B cell (primary cell): ENCODE results near the gene COX6A2. TPM values are rescaled to one million over a fixed set of nuclear protein-coding genes. Genes with fewer than 3 reads are reported as not detected.

Experiments
- ATAC-seq: fragments of 200-7000 bp; cut with Tn5 transposase; one replicate; pipeline ENCODE4 v1.10.0; 2021; ENCODE audit warnings: low read depth, mild to moderate bottlenecking, moderate number of reproducible peaks, moderate library complexity
- CTCF ChIA-PET: fragments of 350-600 bp; sonication (Branson Sonifier 250); formaldehyde crosslinking; loops from one replicate; lab custom pipeline; 2021; ENCODE audit warnings: antibody characterized with exemption, inconsistent platforms; lab: Charles Lee
- POLR2A ChIA-PET: fragments of 350-600 bp; sonication (Branson Sonifier 250); formaldehyde crosslinking; loops from one replicate; lab custom pipeline; 2021; ENCODE audit warnings: antibody characterized with exemption; lab: Charles Lee
- DNase-seq: peaks from one replicate; pipeline ENCODE4 v3.0.0; 2013
- H2AFZ ChIP-seq: 2 replicates; pipeline ENCODE4 v1.6.1; 2012; ENCODE audit warnings: mild to moderate bottlenecking, low read depth, low read length; ENCODE audit not compliant: insufficient read depth, poor library complexity, severe bottlenecking
- H3K27ac ChIP-seq, 2 donors: 1 replicate in 1 of 2; 2 replicates in 1 of 2; pipeline ENCODE4 v1.5.1; 2012 to 2013; ENCODE audit warnings: low read length in 2 of 2, mild to moderate bottlenecking in 2 of 2, moderate library complexity in 1 of 2
- H3K27me3 ChIP-seq, 4 experiments: fragments of 200-600 bp in 1 of 4; sonication (generic) in 1 of 4; replicated peaks in 1 of 4; 1 replicate in 2 of 4; 2 replicates in 2 of 4; pipeline versions ENCODE4 v1.6.1 to v1.7.0; 2013 to 2016; ENCODE audit warnings: low read length in 3 of 4, mild to moderate bottlenecking in 2 of 4, mixed read lengths in 1 of 4, moderate library complexity in 1 of 4; ENCODE audit not compliant: insufficient read depth in 4 of 4, control insufficient read depth in 3 of 4; ENCODE audit errors: control extremely low read depth in 1 of 4
- H3K36me3 ChIP-seq, 2 experiments: replicated peaks in 1 of 2; 1 replicate in 1 of 2; 2 replicates in 1 of 2; pipeline versions ENCODE4 v1.6.1 to v1.7.1; 2013; ENCODE audit warnings: low read length in 1 of 2; ENCODE audit not compliant: insufficient read depth in 2 of 2, control insufficient read depth in 1 of 2; ENCODE audit errors: control extremely low read depth in 1 of 2, extremely low read depth in 1 of 2
- H3K4me1 ChIP-seq, 2 donors: fragments of 200-600 bp in 1 of 2; sonication (generic) in 1 of 2; 1 replicate in 1 of 2; 2 replicates in 1 of 2; pipeline versions ENCODE4 v1.5.1 to v1.6.1; 2013 to 2017; ENCODE audit warnings: low read length in 2 of 2; ENCODE audit not compliant: control insufficient read depth in 2 of 2, insufficient read depth in 2 of 2
- H3K4me2 ChIP-seq: replicated peaks from 2 replicates; pipeline ENCODE3; 2012; ENCODE audit warnings: mild to moderate bottlenecking, low read depth, low read length; ENCODE audit not compliant: poor library complexity, severe bottlenecking
- H3K4me3 ChIP-seq, 5 experiments: fragments of 200-600 bp in 1 of 5; sonication (generic) in 1 of 5; 1 replicate in 3 of 5; 2 replicates in 2 of 5; pipeline versions ENCODE4 v1.5.1 to v1.7.0; 2011 to 2016; ENCODE audit warnings: low read length in 4 of 5, mild to moderate bottlenecking in 4 of 5, low read depth in 2 of 5, control low read depth in 1 of 5, moderate library complexity in 1 of 5; ENCODE audit not compliant: insufficient read depth in 1 of 5; ENCODE audit errors: control extremely low read depth in 1 of 5, extremely low read depth in 1 of 5
- H3K79me2 ChIP-seq: fragments of 200-600 bp; sonication (generic); one replicate; pipeline ENCODE4 v1.6.0; 2016; ENCODE audit warnings: low read length; ENCODE audit not compliant: control insufficient read depth, insufficient read depth
- H3K9ac ChIP-seq: fragments of 200-600 bp; sonication (generic); 2 replicates; pipeline ENCODE4 v1.6.1; 2017; ENCODE audit warnings: mild to moderate bottlenecking, low read length, moderate library complexity
- H3K9me3 ChIP-seq, 3 donors: one replicate each; pipeline versions ENCODE4 v1.6.1 to v1.7.1; 2013; ENCODE audit warnings: low read length in 2 of 3; ENCODE audit not compliant: control insufficient read depth in 2 of 3, insufficient read depth in 1 of 3; ENCODE audit errors: control extremely low read depth in 1 of 3
- H4K20me1 ChIP-seq: 2 replicates; pipeline ENCODE4 v1.6.0; 2012; ENCODE audit warnings: mild to moderate bottlenecking, low read length; ENCODE audit not compliant: insufficient read depth, control insufficient read depth, poor library complexity, severe bottlenecking
- H3K27ac Mint-ChIP-seq: one replicate; pipeline ENCODE4 v1.8.0; 2021; ENCODE audit warnings: mixed read lengths
- H3K27me3 Mint-ChIP-seq: one replicate; pipeline ENCODE4 v1.8.0; 2021; ENCODE audit warnings: mixed read lengths
- H3K4me1 Mint-ChIP-seq: one replicate; pipeline ENCODE4 v1.8.0; 2021; ENCODE audit warnings: mixed read lengths
- H3K4me3 Mint-ChIP-seq: one replicate; pipeline ENCODE4 v1.8.0; 2021; ENCODE audit warnings: mixed read lengths
- H3K9me3 Mint-ChIP-seq: one replicate; pipeline ENCODE4 v1.8.0; 2022; ENCODE audit warnings: mixed read lengths; ENCODE audit not compliant: insufficient read depth
- CTCF ChIP-seq: fragments of 200-600 bp; IDR thresholded peaks from one replicate; pipeline ENCODE4 v1.8.0; 2022; ENCODE audit warnings: antibody characterized with exemption, mild to moderate bottlenecking
- EZH2 ChIP-seq: IDR thresholded peaks from 2 replicates; pipeline ENCODE4 v1.6.1; 2012; ENCODE audit warnings: borderline replicate concordance, low read depth, mild to moderate bottlenecking, moderate library complexity, low read length; ENCODE audit not compliant: insufficient read depth, poor library complexity, severe bottlenecking
- WGBS: methylation state at CpG from one replicate; pipeline ENCODE4 v1.1.5; 2013; ENCODE audit warnings: missing lambda C conversion rate; ENCODE audit not compliant: insufficient coverage; 5-methylcytosine and 5-hydroxymethylcytosine counted together
- intact Hi-C: fragments of 100-400 bp; cut with micrococcal nuclease; formaldehyde crosslinking; loops from one replicate; pipeline ENCODE4 v1.10.0; 2022
- polyA plus RNA-seq: library from polyadenylated mRNA; depleted of rRNA; stranded (reverse); fragments of >200 nt; gene quantifications from 2 replicates; pipeline ENCODE4 v1.2.3, GENCODE V29; 2012
- total RNA-seq, 2 donors: library from RNA; stranded (reverse); fragments of 120-200 nt in 1 of 2; gene quantifications; 1 replicate in 1 of 2; 2 replicates in 1 of 2; pipeline versions ENCODE4 v1.2.3 to v1.2.4, GENCODE V29; 2013 to 2022

The COX6A2 gene
- total and polyA plus RNA-seq, 2 donors (not counting 1 experiment from before 2014, with no cell fraction given): not detected

GRCh38 chr16:31453255-31454204 lies 25.4 kb upstream of the COX6A2 start:
- Histone ChIP-seq H3K36me3 (no peaks in the 10 kb centered on the region), H3K27ac (no peak overlapping the region), H3K4me1 (peaks cover 21 to 31% of the 10 kb centered on the region in 2 donors), H3K4me3 (no peak overlapping the region), H3K4me2 (no peak overlapping the region), H3K9ac (no peak overlapping the region), H3K27me3 (no peaks in the 10 kb centered on the region), H3K9me3 (no peaks in the 10 kb centered on the region), H3K79me2 (peaks cover 9% of the 10 kb centered on the region), H4K20me1 (peaks cover 27% of the 10 kb centered on the region), H2AFZ (no peak overlapping the region)
- peaks cover 43% of the 10 kb centered on the region for H3K4me1 Mint-ChIP-seq
- ATAC-seq: no peak
- intact Hi-C loops: no loop called here
- 84% methylated on average over 15 of the region's 20 CpGs for WGBS
- no peak overlapping the region for H3K4me3 Mint-ChIP-seq
- ChIA-PET POLR2A (no interaction called here), CTCF (interaction anchor here (7.2 kb wide), 1 partner anchor 10 kb away, joined by 43 read pairs; the partner anchor contains the start of gene ZNF843)
- no peak for DNase-seq
- no peaks in the 10 kb centered on the region for H3K27me3 Mint-ChIP-seq
- H3K27ac Mint-ChIP-seq: no peak overlapping the region
- no peaks in the 10 kb centered on the region for H3K9me3 Mint-ChIP-seq
- TF ChIP-seq CTCF (no peak), EZH2 (no peak)

GRCh38 chr16:31452631-31453106 lies 24.5 kb upstream of the COX6A2 start:
- H3K4me3 Mint-ChIP-seq: no peak overlapping the region
- intact Hi-C loops: no loop called here
- ChIA-PET POLR2A (interaction anchor here (0.7 kb wide), 2 partner anchors 287 to 499 kb away, joined by 3 to 6 read pairs; no protein-coding TSS in a partner anchor), CTCF (interaction anchor here (1.5 kb wide), 1 partner anchor 10 kb away, joined by 8 read pairs; the partner anchor contains the start of gene ZNF843)
- H3K27me3 Mint-ChIP-seq: no peaks in the 10 kb centered on the region
- Histone ChIP-seq H3K4me2 (no peak overlapping the region), H3K4me3 (no peak overlapping the region), H3K36me3 (no peaks in the 10 kb centered on the region), H3K79me2 (peaks cover 5% of the 10 kb centered on the region), H3K27me3 (no peaks in the 10 kb centered on the region), H3K27ac (no peak overlapping the region), H2AFZ (no peak overlapping the region), H3K9ac (no peak overlapping the region), H3K4me1 (peaks cover 15 to 22% of the 10 kb centered on the region in 2 donors), H3K9me3 (no peaks in the 10 kb centered on the region), H4K20me1 (peaks cover 23% of the 10 kb centered on the region)
- WGBS: 100% methylated on average over 1 of the region's 3 CpGs
- ATAC-seq (no peak), DNase-seq (no peak)
- H3K27ac Mint-ChIP-seq: no peak overlapping the region
- TF ChIP-seq EZH2 (no peak), CTCF (no peak)
- no peaks in the 10 kb centered on the region for H3K9me3 Mint-ChIP-seq
- H3K4me1 Mint-ChIP-seq: peaks cover 35% of the 10 kb centered on the region
